Activated naive CD4-positive, alpha-beta T cell treated with anti-CD3 and anti-CD28 coated beads, Interleukin-2, amount 50 U/mL, for 16 hours (primary cell): ENCODE data around the gene ZCWPW1.
A peak's percentile ranks its signal among the peaks of the same experiment; 100 is the strongest.

Experiments used
- DNase-seq: peaks from one replicate; pipeline ENCODE4 v3.0.0-alpha.2; 2020

Gene ZCWPW1

DNA sequence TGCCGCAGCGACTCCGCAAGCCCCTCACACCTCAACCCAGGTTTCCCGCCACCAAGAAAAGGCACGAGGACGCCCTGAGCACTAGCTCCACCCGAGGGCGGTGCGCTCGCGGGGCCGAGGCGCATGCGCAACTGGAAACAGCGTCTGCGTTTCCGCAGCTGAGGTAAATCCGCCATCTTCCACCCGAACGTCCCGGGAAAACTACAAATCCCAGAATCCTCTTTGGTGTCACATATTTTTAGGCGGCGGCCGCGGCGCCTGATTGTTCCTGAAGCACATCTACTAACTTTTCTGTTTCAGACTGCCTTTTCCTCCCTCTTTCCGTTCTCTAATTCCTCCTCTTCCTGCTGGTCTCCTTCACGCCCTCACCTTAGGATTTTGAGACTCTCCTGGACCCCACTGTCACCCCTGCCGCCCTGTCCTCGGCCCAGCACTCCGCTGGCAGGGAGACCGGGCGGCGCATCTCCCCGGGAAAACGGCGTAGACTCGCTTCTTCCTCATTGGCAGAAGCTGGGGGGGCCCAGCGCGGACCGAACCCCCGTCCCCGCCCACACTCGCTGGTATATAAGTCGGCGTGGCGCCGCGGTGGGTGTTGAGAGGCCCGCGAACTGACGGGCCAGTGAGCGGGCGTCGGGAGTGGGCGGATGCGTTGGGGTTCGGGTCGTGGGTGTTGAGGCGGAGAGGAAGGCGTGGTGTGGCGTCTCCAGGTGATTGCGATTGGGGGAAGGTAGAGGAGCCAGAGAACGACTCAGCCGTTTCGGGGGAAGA, at the start of gene ZCWPW1:
ZCWPW1 (minus strand) TSS at position 505 of the 768 bp plus-strand sequence. CDS start 8,054 bp downstream, outside the sequence.
- peak; percentile 96 for DNase-seq

DNA sequence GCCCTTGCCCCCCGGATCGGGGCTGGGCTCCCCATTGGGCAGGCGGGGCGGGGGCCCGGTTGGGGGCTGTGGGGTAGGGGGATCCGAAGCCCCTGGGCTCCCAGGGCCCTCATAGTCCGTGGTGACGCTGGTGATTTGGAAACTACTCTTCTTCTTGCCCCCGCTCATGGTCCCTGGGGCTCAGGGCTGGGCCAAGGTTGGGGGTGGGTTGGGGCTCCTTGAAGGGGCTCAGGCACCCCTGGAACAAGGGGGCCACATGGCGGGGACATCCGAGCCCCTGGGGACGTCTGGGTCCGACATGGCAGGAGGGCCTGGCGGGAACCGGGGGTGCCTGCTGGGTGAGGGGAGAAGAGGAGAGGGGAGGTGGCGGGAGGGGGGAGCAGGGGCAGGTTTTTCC, 49.4 kb upstream of the ZCWPW1 start:
- no peak for DNase-seq

GRCh38 chr7:100476903-100477870, 48.7 kb upstream of the ZCWPW1 start:
- peak; percentile 53 for DNase-seq

GRCh38 chr7:100476101-100476780, 47.7 kb upstream of the ZCWPW1 start:
- DNase-seq = no peak

GRCh38 chr7:100475549-100475948, 47.0 kb upstream of the ZCWPW1 start:
- DNase-seq = peak; percentile 34

DNA sequence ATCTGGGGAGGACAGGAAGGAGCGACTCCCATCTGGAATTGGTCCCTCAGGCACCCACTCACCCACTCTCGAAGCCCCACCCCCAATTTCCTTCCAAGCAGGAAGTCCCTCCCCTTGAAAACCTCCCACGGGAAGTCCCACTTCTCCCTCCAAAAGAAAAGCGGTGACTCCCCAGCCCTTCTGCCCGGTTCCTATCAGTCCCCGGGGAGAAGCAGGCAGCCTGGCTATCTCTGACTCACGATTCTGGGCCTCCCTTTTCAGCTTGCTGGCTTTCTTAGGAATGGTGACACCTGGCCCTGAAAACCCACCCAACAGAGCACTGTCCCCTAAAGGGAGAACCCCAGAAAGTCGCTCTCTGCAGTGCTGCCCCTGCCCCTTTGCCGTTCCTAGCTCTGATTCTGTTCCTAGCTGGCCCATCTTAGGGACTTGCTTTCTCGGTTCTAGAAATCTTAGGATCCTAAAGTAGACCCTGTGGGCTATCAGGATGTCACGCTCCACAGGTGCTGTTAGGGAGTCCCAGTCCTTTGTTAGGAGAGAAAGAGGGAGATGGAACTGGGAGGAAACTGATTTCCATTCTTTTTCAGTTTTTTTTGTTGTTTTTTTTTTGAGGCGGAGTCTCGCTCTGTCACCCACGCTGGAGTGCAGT, 44.5 kb upstream of the ZCWPW1 start:
- DNase-seq = no peak

- no peak for DNase-seq
These were observed 43.8 kb upstream of the ZCWPW1 start for GRCh38 chr7:100472121-100472851.

- DNase-seq = no peak
These were observed 42.5 kb upstream of the ZCWPW1 start for GRCh38 chr7:100471021-100471420.

- DNase-seq = peak; percentile 82
These were observed 40.9 kb upstream of the ZCWPW1 start for GRCh38 chr7:100469227-100470044.

DNA sequence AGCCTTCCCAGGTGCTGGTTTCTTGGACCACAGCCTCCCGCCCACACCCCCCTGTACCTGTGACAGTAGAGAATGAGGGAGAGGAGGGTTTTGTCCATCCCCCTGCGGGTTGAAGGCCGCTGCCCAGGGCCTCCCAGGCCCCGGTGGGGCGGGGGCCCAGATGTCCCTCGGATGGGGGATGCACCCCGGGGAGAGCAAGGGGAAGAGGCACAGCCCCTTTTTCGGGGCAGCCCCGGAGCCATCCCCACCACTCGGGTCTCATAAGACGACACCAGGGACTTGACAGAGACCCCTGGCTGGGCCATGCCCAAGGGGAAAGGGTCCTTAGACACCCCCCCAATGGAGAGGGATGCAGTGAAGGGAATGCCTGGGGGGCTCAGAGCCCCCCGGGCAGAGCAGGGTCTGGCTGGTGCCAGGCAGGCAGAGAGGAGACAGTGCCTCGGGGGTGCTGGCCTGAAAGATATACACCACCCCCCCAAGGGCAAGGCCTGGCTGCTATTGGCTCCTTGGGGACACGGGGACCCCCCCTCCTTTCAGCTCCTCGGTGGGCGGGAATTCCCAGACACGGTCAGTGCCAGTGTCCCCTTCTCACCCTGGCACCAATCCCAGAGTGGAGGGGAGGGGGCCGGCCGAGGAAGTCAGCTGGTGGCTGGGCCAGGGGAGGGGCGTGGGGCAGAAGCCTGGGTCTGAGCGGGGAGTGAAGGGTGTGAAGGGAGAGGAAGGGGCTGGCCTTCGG, 39.3 kb upstream of the ZCWPW1 start:
- DNase-seq = no peak

DNA sequence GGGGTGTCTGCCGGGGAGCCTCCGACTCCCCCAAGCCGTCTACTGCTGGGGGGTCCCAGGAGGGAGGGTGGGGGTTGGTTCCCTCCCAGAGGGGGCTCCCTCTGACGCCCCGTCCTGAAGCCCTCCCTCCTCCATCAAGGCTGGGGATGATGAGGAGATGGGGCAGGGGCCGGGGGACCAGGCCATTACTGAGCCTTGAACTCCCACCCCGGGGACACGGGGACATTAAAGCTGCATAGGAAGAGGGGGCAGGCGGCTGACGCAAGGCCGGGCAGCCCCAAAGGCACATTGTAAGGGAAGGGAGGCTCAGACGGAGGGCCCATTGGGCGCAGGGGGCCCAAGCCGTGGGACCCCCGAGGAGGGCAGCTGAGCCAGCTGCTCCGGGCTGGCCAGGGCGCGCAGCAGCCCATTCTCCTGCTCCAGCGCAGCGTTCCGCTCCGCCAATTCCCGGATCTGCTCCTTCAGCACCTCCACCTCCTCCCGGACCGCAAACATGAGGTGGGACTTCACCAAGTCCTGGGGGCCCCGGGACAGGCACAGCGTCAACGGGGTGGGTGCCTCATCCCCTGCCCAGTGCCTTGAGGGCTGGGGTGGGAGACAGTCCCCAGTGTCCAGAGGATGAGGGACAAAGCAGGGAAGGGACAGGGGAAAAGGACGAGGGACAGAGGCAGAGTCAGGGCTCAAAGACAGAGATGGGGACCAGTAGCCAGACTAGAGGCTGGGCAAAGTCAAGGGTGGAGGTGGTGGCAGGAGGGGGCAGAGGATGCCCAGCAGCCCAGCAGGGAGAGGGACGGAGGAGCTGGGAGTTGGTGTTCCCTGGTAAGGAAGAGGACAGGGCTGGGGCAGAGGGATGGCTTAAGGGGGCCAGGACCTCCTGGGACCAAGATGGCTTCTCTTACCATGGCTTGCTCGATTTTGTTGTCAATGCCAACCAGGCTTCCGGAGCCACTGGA, 38.4 kb upstream of the ZCWPW1 start:
- DNase-seq = no peak

DNA sequence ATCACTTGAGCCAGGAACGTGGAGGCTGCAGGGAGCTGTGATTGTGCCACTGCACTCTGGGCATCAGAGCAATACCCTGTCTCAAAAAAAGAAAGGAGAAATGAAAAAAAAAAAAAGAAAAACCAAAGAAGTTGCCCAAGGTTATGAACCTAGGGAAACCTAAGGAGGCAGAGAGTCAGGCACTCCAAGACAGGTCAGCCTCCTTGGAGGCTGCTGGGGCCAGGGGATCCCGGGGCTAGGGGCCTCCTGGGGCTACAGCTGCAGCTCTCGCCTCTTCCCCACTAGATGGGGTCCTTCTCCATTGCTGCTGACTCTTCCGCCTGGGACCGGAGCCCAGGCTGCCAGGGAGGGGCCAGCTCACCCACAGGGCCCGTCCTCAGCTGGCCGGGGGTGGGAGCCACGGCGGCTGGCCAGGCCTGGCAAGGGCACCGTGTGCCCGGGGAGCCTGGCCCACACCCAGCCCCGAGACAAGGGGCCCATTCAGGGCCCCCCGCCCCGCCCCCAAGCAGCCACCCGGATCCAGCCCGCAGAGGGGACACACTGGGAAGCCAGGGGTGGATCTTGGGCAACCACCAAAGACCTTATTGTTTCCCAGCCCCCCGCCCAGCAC, 37.3 kb upstream of the ZCWPW1 start:
- no peak for DNase-seq

DNA sequence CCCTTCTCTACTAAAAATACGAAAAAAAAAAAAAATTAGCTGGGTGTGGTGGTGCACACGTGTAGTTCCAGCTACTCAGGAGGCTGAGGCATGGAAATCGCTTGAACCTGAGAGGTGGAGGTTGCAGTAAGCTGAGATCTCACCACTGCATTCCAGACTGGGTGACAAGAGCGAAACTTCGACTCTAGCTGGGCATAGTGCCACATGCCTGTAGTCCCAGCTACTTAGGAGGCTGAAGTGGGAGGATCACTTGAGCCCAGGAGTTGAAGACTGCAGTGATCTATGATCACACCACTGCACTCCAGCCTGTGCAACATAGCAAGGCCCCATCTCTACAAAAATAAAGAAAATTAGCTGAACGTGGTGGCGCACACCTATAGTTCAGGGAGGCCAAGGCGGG, 36.8 kb upstream of the ZCWPW1 start:
- DNase-seq = no peak

- DNase-seq = no peak
These were observed 36.3 kb upstream of the ZCWPW1 start for GRCh38 chr7:100464791-100465190.

- no peak for DNase-seq
These were observed 35.7 kb upstream of the ZCWPW1 start, which contains the start of gene SPACDR for GRCh38 chr7:100464210-100464660. TSS of gene SPACDR (minus strand) at chr7:100464260. CDS start at chr7:100464025, 235 bp downstream.

GRCh38 chr7:100457033-100457432, 28.5 kb upstream of the ZCWPW1 start:
- DNase-seq = no peak

GRCh38 chr7:100456562-100456961, 28.1 kb upstream of the ZCWPW1 start:
- DNase-seq = no peak

- no peak for DNase-seq
These were observed 26.7 kb upstream of the ZCWPW1 start for GRCh38 chr7:100455206-100455605.
